Cerebellar cortex (tissue), 1 donor: ENCODE results near the gene BCCIP.

Source experiments
- DNase-seq: peaks from one replicate; pipeline ENCODE4 v3.0.0-alpha.2; 2015; ENCODE audit warnings: low spot score

BCCIP gene

DNA sequence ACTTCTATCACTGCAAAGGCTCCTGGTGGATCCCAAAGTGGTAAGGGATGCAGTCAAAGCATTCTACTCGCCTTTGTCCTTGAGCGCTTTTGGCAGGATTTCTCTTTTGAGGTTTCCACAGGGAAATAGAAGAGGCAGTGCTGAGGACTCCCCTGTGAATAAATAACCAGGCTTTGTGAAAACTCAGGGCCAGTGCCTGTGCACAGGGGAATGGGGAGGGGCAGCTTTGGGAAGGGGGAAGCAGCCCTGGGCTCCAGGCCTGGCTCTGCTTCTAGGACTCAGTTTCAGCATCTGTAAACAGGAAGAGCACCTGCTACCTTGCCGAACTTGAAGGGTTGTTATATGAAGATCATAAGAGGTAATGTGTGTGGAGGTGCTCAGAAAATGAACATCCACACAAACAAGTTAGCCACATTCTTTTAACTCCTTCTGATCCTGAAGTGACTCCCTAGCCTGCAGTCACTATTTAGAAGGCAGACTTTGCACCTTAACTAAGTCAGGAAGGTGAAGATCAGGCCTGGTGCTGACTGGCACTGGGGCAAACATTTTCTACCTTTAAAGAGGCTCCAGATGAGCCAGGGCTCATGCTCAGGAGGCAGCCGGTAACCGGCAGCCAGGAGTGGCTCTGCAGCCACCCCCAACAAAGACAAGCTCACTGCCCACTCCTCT, 25.2 kb upstream of the BCCIP start:
- DNase-seq, result no peak

DNA sequence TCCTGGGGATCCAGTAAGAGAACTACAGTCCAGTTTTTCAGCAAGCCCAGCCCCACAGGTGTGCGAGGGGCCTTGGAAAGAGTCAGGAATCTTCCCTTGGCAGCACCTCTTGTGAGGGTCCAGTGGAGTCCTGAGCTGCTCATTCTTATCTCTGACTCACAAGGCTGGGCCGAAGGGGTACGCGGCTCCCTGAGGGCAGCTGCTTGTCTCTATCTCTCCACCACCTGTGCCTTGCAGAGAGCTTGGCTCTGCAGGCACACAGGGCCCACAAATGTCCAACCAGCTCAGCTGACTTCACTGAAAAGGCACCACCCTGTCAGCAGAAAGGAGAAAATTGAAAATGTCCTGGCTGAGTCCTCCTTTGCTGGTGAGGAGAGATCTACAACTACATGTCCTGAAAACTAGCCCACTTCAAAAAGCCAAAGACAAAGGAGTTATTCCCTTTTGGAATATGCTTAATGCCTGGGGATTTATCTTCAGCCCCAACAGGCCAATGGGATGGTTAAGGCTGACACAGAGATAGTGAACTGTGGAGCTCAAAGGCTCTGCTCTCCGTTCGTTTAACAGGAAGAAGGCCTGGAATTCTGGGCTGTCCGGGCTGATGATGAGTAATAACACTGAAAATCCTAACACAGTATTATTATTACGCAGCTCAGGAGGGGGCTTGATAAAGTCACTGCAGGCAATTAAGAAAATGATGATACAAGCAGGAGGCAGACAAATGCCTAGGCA, 23.7 kb upstream of the BCCIP start:
- DNase-seq, result no peak

DNA sequence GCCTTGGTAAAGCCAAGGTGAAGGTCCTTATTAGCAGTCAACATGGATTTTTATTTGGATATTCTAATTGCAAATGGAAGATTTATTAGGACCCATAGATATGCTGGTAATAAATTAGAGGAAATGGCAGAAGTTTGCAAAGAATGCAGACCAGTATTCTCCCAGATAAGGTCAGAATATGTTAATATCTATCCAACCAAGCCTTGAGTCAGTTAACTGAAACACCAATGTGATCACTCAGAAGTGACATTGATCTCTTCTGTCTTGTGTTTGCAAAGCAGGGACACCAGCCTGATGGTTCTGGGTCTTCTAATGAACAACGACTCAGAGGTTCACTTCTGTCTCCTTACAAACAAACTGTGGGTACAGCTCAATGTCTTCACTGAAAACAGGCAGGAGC, 21.8 kb upstream of the BCCIP start:
- no peak for DNase-seq

DNA sequence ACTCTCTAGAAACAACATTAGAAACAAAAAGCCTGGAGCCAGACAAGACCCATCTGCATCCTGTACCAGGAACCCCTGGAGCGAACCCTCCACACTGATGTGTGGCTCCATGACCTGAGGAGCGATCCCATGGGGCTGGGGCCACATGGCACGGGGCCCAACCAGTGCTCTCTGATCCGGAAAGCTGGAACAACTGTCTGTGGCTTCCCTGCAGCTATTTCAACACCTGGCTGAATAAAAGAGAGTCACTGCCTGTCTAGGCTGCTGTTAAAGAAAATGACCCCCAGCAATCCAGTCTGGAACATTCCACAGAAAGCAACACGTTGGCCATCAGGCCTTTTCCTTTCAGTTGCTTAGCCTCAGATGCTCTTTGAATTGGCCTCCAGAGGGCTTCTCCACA, 21.2 kb upstream of the BCCIP start:
- no peak for DNase-seq

DNA sequence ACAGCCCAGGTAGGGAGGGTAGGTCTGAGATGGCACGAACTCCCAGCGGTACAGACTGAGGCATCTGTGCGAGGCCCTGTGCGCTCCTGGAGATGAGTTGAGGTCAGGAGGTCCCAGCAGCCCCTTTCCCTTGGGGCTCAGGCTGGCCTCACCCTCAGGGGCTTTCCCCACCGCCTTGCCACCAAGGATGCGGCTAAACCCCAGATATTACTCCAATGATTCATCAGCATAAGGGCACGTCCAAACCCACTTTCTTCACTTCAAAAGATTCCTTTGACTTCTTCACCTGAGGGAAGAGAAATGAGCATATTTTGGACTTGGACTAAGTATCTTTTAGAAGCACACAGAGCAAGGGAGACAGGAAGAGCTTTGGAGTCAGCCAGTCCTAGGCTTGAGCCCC, 20.6 kb upstream of the BCCIP start:
- DNase-seq, result no peak

DNA sequence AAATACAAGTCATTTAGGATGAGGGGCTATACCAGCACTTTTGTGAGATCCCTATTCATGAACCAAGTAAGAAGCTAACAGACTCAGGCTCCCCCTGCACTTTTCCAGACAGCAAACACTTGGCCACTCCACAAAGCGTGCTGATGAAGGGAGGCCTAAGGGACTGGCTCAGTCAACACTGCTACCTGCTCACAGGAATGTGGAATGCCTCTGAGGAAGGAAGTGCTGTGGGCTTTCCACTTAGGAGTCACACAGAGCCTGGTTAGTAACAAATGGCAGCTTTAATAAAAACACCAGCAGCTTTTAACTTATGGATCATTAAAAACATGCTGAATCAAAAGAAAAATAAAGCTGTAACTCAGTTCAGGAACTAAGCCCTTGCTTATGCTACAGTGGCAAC, 15.3 kb upstream of the BCCIP start:
- DNase-seq, result no peak

DNA sequence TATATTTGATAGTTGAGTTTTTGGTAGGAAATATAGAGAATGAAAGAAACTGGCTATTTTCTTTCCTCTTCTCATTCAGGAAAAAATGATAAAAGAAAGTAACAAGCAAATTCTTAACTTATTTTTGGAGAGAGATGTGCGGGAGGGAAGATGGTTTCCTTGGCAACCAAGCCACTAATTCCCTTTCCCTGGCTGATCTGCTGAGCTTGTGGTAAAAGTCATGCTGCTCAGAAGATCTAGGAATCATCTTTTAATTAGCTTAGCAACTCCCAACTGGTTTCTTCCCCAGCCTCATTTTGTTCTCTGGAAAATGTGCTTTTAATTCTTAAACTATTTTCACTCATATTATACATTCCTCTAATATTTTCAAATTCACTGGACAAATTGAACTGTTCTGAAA, 12.1 kb upstream of the BCCIP start:
- no peak for DNase-seq

DNA sequence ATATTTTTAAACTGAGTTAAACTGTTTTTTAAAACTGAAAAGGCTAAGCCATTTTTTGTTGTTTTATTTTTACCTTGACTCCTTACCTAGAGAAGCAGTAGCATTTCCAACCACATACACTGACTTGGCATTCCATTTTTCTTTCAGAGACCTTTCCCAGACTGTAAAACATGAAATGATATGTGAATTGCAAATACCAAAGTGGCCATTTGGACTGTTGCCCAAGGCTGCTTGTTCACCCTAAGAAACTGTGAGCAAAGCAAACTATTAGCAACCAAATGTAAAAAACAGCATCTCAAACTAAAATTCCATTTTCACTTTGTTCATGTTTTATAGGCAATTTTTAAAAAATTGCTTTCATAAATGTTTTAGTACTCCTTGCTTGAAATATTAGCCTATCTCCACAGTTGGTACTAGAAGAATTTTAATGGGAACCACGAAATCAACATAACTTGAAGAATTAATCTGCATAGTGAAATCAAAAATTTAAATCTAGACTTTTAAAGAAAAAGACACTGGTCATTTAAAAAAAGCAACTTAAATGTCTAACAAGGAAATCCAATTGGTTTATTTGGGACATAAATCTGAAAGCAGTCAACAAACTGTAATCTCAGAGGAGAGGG, 11.1 kb upstream of the BCCIP start:
- DNase-seq, result no peak

DNA sequence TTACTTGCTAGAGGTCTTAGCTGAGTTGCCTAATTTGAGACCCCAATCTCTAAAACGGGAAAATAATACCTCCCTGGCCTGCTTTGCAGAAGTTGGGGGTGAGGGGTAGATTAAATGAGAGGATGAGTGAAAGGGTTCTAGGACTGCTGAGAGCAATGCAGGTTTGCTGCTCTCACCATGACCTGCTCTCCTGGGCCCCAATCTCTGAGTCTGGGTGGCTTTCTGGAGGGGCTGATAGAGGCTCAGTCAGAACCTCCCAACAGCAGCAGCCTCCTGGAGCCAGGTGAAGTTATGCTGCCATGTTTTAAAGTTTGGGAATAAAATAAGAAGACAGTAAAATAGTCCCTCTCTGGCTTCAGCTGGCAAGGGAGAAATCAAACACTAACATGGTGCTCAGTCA, 7.6 kb upstream of the BCCIP start:
- DNase-seq, result no peak

DNA sequence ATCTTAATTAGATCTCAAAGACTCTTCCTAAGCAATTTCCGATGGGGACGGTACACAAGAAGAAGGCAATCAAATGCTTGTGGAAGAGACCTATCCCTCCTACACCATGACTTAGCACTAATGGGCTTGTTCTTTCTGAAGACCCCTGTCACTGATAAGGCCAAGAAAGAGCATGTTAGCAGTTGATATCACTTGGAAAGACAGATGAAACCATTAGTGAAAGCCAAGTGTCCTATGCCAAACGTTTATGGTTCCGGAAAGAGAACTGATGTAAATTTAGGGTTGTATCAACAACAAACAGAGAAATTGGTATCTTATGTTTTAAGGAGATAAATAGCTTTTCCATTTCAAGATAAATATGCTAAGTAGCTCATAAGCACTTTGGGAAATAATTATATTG, 6.8 kb upstream of the BCCIP start:
- DNase-seq, result no peak

DNA sequence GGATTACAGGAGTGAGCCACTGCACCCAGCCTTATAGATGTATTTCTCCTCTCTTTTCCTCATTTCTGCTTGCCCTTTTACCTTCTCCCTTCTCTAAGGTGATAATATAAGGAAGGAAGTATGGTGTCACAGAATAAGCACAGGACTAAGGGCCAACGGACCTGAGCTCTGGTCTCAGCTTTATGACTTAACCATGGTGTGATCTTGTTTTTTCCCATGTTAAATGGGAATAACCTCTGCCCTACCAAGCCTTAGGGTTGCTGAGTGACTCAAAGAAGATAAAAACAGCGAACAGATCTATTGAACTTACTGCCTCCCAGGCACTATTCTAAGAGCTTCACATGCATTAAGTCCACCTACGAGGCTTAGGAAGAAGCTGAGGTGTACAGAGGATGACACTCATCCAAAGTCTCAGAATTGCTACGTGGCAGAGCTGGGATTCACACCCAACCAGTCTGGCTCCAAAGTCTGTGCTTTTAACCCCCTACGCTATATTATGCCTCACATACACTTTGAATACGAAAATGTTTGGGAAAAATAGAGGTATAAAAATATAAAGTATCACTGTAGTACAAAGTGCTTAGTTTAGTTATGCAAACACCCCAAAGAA, 5.9 kb upstream of the BCCIP start:
- no peak for DNase-seq

DNA sequence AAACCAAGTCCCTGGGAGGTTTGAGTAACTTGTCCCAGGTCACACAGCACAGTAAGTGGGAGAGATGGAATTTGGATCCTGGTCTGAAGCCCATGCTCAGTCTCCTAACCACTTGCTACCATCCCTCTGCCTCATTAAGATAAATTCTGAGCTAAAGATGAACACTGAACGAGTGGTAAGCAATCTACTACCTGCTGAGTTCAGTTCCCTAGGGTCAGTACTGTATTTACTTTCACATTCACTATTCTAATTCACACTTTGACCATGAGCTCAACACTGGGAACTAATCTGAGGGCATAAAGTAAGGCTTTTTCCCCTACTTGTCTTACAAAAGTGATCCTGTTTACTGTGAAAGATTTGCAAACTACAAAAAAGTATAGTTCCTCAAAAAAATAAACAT, 2.6 kb upstream of the BCCIP start:
- no peak for DNase-seq

DNA sequence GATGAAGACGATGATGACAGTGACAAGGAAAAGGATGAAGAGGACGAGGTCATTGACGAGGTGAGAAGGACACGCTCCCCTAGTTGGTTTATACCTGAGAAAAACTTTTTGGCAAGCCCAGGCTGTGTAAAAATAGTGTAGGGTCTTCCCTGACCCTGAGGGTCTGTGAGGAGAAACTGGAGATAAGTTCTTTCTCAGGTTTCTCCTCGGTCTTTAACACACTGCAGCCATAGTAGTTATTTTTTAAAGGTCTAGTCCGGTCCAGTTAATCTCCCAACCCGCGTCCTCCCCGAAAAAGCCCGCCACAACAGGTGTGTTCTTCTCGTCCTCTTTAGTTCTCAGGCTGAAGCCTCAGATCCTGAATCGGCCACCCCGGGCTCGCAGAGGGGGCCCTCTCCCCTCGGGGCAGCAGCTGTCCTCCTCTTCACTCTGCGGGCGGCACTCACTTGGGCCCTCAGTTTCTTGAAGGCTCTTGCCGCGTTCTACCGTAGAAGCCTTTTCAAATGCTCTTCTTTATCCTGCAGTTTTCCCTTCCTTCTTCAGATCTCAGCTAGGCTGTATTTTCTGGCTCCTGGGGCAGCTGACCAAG, 411 bp downstream of the BCCIP start:
- DNase-seq, result no peak

DNA sequence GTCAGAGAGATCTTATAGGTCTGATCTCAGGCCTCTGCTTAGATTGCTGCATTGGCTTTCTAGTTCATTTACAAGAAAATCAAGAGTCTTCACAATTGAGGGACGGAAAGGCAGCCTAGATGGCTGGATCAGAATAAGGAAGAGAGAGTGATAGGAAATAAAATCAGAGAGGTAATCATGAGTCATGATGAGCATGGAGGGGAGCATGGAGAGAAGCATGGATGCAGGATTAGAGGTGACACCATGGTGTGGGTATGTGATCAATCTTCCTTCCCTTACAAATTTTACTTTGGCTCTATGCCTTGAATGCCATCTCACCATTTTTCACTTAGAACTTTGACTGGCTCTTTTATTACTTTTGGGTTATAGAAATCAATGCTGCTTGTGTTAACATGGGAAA, 1.4 kb downstream of the BCCIP start:
- no peak for DNase-seq

DNA sequence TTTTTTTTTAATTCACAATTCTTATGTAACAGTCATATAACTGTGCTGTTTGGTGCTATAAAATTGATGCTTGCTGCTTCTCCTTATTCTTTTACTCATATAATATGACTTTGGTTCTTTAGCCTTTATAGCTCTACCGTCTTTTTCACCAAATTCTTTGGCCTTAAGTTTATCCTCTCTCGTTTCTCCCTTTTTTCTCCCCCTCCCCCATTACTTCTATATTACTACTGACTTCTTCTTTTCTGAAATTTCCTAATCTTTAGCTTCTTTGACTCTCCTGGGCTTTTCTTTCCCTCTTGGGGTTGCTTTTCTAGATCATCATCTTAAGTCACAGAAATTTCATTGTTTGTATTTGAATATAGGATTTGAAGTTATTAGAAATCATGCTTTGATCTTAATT, 3.8 kb downstream of the BCCIP start:
- DNase-seq, result no peak

DNA sequence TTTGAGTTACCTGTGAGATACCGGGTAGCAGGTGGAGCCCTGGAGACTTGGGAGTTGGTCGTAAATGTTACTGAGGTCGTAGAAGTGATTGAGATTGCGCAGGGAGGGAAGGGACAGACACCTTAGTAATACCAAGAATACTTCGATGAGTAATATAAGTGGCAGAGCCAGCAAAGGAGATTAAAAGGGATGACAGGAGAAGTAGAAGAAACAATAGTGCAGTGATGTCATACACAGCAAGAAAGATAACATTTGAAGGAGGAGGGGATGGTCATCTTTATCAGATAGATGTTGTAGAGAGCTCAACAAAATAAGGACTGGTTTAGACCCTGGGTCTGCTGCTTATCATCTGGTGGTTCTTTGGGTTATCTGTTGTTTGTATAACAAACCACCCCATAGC, 5.0 kb downstream of the BCCIP start:
- DNase-seq, result no peak

DNA sequence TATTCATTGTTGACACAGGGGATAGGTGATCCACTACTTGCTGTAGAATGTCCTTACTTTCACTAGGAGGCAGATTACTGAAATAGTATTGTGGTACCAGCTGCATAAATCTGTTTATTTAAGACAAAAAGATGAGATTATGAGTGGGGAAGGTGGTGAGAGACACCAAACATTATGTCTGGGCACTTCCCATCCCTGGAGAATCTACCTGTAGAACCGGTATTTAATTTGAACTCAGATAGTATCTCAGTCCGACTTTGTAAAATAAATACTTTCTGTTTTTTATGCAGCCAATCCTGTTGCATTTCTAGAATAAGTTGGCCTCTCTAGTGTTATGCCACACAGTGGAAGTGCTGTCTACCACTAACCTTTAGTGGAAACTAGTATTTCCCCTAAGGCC, 13.4 kb downstream of the BCCIP start:
- no peak for DNase-seq

DNA sequence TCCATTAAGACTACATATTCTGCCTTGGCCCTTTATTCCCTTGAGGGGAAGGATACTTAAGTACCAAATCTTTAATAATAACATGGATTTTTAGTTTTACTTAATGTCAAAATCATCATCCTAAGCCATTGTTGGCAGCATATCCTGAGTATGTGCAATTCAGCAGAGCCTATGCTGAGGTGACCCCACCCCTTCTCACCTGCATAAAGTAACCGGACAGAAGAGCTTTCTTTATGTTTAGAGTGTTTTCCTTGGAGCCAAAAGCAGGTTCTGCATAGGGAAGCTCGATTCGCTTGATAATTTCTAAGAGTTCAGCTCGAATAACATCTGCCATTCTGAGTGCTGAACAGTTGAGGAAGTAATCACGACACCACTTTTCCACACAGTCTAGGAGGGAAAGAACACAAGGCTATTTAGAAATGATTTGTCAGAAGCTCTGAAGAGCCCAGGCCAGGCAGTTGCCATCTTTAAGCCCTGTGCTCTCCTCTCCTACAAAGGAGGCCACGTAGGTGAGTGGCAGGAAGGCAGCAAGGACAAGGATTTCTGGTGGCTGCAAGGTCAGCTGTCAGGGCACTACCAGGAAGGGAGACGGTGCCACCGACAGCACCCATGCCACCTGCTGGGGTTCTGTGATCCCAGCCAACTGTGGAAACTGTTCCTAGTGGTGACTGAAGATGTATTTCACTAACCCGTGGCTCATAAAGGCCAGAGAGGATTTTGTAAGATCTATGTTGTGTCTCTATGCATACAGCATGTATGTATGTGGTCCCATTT, 15.6 kb downstream of the BCCIP start:
- no peak for DNase-seq

DNA sequence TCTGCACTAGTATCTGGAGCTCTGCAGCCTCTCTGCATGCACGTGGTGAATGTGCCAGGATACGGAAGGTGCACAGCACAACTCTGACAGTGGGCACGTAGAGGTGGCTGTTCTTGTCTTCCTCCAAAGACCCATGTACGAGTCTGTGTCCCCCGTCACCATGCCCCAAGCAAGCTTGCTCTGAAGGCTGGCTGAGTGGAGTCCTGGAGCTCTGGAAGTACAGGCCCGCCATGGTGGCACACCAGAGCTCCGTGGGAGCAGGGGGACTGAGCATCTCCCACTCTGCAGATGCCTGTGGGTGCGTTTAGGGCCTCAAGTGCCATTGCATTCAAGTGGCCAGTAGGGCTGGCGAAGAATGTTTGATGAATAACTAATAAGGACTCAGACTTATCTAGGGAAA, 17.1 kb downstream of the BCCIP start:
- no peak for DNase-seq

DNA sequence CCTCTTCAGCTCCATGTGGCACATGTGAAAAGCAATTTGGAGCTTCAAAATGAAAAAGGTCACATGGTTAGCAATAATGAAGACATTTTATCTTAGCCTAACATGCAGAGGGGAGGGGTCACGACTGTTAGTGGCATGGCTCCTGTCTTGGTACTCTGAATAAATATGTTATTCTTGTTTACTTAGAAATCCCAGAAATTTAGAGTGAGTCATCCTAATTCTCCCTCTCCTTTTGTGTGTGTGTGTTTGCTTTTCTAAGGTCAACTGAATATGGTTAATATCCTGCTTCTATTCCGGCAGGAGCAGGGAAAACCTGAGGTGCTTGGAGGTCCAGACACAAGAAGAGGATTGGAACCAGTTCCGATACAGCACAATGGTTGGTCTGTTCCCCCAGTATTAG, 17.6 kb downstream of the BCCIP start:
- DNase-seq, result no peak

DNA sequence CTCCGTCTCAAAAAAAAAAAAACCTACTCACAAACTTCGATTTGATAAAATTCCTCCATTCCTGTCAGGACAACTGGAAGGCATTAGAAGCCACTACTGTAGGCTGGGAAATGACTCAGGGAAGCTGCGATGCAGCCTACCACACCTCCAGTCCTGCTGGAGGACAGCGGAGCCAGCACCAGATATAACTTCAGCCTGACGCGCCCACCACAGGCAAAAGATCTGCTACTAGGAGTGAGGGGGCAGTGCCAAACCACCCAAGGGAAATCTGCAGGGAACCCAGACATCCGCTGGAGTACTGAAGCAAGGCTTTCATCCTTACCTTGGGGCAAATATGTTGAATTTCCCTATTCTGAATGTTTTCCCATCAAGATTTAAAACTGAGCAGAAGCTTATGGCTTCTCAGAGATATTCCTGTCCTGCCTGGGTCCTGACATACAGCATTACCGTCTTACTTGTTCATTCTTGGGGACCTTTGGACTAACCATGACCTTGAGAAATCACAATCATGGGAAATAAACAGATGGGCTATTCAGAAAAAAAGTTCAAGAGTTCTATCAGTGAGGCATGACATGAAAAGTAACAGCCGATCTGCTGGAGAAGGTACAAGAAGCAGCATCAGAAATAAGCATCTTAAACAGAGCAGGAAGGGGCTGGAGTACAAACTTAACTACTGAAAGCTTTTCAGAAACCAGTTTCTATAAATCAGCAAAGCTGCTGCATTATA, 20.4 kb downstream of the BCCIP start:
- no peak for DNase-seq
